ENCODE data around the gene MARCHF10.

MARCHF10 gene

DNA sequence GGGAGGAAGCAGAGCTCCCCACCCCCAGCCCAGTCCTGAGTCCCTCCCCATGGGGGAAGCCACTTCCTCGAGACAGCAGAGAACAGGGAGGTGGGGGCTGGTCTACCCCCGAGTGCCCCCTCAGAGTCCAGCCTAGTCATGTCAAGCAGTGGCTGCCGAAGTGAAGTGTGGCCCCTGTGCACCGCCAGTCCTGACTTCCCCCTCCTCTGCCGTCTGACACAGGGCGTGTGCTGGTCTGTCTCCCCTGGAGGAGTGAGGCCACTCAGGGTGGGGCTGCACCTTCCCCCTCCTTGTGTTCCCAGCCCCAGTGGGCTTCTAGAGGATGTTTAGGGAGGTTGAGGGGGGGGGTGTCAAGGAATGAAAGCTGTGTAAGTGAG is 133.8 kb downstream of the MARCHF10 start:
- no peak for DNase-seq

DNA sequence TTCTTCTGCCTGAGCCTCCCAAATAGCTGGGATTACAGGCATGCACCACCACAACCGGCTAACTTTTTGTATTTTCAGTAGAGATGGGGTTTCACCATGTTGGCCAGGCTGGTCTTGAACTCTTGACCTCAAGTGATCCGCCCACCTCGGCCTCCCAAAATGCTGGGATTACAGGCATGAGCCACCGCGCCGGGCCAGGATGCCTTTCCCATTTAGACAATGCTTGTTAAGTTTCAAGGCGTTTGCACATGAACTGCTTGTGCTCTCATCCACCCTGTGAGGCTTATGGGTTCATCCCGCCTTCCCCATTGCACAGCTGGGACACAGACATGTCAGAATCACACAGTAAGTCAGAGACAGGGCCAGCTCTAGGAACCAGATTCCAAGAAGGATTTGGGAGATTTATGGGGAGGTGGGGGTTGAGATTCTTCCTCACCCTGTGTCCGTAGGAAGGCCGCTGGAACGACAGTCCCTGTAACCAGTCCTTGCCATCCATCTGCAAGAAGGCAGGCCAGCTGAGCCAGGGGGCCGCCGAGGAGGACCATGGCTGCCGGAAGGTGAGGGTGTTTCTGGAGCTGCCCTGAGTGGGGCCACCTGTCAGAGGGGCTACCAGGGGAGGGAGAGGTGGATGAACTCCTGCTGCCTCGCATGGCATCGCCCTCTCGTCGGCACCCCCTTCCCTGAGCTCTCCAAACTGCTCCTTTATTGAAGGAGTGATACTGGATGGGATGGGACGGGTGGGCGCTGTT is 134.3 kb downstream of the MARCHF10 start:
- DNase-seq: no peak

DNA sequence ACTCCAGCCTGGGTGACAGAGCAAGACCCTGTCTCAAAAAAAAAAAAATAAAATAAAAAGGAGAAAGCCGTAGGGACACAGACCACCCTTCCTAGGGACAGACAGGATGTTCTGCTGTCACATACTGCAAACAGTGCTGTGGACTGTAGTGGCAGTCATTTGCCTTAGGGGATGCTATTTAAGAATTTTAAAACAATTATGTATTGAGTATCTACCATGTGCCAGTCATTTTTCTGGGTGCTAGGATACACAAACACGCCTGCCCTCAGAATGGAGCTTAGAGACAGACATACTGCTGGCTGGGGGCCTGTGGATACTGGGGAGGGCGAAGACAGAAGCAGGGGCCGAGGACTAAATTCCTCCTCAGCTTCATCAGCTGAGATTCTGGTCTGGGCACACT is 135.2 kb downstream of the MARCHF10 start:
- no peak for DNase-seq

DNA sequence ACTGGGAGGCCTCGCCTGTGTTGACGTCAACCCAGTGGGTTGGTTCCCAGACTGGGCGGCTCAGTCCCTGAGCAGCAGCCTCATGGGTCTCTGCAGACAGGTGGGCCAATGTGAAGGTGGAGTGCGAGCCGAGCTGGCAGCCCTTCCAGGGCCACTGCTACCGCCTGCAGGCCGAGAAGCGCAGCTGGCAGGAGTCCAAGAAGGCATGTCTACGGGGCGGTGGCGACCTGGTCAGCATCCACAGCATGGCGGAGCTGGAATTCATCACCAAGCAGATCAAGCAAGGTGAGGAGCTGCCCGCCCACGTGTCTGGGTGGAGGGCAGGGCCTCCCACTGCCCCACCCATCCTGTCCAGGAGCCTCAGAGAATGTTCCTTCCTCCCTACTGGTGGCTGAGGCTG is 136.6 kb downstream of the MARCHF10 start:
- peak; percentile 79 for DNase-seq

DNA sequence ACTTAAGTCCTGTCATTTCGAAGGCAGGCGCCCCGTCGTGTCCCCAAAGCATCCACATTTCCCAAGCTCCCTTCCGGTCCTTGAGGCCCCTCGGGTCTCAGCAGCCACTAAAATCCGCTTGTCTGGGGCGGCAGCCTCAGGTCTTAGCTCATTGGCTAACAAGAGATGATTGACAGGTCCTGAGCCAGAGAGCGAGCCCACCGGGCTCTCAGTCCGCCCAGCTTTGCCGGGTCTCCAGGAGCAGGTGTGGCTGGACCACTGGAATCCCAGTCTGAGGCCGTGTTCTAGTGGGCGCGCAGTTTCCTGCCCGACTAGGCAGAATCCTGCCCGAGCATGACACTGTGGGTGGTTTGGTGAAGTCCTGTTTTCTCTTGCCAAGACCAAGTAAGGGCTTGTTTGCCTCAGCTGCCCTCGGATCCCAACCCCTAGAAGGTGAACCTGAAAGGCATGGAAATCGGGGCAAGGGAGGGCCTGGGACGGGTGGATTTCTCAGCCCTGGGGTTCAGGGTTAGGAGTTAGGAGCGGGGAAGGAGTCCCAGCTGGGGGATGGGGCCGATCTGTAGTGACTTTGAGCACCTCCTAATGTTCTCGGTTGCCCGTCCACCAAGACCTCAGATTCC is 137.8 kb downstream of the MARCHF10 start:
- peak; percentile 73 for DNase-seq

DNA sequence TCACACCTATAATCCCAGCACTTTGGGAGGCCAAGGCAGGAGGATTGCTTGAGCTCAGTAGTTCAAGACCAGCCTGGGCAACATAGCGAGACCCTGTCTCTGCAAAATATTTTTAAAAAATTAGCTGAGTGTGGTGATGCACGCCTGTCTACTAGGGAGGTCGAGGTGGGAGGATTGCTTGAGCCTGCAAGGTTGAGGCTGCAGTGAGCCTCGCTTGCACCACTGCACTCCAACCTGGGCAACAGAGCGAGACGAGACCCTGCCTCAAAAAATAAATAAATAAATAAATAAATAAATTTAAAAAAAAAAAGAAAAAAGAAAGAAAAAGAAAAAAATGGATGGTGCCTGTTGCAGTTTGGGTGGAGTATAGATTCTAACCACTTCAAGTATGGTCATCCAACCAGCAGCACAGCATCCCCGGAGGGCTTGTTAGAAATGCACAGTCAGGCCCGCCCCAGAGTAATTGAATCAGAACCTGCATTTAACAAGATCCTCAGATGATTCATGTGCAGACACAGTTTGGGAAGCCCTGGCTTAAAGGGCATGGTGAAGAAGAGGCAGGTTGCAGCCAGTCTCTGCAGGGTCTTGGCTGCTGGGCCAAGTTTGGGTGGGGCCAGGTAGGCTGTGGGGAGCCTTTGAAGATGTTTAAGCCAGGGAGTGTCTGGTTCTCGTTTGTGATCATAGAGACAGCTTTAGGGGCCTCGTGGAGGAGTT is 139.9 kb downstream of the MARCHF10 start:
- no peak for DNase-seq

DNA sequence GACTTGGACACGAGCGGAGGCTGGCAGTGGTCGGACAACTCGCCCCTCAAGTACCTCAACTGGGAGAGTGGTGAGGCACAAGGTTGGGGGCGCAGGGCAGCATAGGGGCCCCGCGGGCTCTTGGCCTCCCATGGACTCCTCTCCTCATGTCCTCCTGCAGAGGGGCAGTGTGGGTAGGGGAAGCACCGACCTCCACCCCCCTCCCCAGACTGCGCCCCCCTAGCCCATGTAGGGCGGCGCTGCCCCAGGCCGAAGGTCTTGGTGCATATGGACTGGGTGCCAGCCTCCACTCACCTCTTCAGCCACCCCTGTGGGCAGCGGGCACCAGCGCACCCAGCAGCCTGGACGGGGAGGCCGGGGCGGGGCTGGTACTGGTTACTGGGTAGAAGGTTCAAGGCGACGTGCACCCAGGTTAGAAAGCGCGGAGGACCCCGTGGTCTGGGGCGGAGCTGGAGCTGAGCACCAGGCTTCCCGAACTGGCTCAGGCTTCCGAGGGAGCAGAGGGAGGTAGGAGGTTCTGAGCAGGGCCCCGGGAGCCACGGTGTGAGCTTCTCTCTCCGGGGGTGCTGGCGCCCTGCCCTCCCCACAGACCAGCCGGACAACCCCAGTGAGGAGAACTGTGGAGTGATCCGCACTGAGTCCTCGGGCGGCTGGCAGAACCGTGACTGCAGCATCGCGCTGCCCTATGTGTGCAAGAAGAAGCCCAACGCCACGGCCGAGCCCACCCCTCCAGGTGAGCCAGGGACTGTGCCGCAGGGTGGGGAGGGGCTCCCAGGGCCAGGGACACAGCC is 141.1 kb downstream of the MARCHF10 start:
- no peak for DNase-seq

DNA sequence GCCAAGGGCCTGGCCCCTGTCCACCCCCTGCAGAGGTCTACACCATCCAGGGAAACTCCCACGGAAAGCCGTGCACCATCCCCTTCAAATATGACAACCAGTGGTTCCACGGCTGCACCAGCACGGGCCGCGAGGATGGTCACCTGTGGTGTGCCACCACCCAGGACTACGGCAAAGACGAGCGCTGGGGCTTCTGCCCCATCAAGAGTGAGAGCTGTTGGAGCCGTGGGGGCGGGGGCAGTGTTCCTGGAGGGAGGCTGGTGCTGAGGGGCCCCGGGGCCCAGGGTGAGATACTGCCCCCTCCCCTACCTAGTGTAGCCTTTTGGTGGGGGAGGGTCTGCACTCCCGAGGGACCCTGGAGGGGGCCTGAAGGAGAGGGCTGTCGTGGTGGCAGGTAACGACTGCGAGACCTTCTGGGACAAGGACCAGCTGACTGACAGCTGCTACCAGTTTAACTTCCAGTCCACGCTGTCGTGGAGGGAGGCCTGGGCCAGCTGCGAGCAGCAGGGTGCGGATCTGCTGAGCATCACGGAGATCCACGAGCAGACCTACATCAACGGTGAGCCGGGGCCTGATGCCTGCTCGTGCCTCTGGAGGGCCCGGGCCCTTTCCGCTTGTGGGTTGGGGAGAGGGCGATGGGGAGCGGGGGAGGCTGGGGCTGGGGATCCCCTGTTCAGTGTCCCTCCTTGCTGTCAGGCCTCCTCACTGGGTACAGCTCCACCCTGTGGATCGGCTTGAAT is 141.9 kb downstream of the MARCHF10 start:
- DNase-seq: no peak

DNA sequence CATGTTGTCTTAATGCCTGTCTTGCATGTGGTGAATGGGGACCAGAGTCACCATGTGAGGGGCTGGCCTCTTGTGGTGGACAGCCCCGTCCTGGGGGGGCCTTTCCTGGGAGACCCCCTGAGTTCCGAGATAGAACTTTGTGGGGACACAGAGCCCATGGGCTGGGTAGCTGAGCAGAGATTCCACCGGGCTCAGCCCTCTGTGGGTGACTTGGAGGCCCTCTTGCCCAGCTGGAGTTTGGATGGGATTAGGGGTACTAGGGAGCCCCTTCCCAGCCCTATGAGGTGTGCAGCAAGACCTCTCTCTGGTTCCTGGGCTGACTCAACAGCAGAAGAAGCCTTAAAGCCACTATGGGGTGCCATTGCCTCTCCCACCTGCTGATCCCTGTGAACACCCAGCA is 142.5 kb downstream of the MARCHF10 start:
- no peak for DNase-seq

DNA sequence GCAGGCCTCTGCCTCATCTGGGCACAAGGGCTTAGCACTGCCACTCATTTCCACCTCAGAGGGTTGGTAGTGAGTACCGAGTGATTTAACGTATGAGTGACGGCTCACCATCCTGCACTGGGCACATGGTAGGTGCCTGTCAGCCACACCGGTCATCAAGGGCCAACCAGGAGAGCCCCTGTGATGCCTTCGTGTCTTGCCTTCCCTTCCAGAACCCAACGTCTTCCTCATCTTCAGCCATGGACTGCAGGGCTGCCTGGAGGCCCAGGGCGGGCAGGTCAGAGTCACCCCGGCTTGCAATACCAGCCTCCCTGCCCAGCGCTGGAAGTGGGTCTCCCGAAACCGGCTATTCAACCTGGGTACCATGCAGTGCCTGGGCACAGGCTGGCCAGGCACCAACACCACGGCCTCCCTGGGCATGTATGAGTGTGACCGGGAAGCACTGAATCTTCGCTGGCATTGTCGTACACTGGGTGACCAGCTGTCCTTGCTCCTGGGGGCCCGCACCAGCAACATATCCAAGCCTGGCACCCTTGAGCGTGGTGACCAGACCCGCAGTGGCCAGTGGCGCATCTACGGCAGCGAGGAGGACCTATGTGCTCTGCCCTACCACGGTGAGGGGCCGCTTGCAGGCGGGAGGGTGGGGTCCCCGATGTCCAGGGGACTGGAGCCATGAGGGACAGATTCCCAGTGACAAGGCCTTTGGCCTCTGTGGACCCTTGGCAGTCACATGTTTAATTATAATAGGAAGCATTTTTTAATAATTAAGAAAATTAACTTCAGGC is 143.6 kb downstream of the MARCHF10 start:
- no peak for DNase-seq

DNA sequence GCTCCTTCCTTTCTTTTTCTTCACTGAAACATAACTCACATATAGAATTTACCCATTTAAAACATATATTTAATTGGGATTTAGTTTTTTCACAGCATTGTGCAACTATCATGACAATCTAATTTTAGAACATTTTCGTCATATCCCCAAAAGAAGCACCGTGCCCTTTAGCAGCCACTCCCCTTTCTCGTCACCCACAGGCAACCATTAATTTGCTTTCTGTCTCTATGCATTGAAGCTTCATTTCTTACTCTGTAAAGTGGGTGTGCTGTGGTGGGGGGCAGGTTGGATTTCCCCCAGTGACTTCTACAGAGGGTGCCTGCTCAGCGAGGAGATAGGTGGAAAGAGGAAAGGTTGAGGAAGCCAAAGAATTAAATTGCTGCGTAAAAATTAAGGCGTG is 144.8 kb downstream of the MARCHF10 start:
- no peak for DNase-seq

DNA sequence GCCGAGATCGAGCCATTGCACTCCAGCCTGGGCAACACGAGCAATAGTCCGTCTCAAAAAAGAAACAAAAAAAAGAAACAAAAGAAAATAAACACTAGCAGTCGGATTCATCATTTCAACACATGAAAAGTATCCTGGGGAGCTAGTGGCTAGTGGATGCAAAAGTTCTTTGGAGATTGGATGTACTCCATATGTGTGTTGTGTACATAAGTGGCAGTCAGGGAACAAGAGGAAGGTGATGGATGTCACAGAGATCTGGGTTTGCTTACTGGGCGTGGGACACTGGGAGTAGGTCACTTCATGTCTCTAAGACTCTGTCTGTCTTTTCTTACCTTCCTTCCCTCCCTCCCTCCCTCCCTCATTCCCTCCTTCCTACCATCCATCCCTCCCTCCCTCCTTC is 145.3 kb downstream of the MARCHF10 start:
- no peak for DNase-seq

DNA sequence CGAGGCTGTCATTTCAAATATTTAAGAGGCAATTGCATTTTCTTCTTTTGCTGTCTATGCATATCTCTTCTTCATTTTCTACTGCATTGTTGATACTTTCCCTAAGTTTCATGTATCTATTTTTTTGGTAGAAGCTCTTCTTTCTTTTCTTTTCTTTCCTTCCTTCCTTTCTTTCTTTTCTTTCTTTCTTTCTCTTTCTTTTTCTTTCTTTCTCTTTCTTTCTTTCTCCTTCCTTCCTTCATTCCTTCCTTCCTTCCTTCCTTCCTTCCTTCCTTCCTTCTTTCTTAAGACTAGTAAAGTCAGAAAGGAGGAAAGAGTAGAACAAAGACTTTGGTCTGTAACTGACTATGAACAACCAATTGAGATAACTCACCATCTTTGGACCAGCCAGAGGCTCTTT is 146.8 kb downstream of the MARCHF10 start:
- DNase-seq: no peak

DNA sequence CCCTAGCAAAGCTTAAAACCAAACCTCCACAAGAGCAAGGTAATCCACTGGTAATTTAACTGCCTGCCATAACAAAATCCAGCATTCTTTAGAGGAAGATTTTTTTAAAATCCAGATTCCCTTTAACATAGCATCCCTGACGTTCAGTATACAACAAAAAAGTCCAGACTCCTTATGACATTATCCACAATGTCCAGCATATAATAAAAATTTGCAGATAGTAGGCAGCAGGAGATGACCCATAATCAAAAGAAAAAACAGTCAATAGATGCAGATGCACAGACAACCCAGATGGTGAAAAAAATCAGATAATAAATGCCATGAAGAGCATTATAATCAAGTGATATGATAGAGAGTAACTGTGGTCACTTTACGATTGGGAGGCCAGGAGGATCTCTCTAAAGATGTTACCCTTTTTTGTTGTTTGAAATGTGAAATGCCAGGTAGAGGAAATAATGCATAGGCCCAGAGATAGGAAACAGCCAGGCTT is 147.4 kb downstream of the MARCHF10 start:
- no peak for DNase-seq

DNA sequence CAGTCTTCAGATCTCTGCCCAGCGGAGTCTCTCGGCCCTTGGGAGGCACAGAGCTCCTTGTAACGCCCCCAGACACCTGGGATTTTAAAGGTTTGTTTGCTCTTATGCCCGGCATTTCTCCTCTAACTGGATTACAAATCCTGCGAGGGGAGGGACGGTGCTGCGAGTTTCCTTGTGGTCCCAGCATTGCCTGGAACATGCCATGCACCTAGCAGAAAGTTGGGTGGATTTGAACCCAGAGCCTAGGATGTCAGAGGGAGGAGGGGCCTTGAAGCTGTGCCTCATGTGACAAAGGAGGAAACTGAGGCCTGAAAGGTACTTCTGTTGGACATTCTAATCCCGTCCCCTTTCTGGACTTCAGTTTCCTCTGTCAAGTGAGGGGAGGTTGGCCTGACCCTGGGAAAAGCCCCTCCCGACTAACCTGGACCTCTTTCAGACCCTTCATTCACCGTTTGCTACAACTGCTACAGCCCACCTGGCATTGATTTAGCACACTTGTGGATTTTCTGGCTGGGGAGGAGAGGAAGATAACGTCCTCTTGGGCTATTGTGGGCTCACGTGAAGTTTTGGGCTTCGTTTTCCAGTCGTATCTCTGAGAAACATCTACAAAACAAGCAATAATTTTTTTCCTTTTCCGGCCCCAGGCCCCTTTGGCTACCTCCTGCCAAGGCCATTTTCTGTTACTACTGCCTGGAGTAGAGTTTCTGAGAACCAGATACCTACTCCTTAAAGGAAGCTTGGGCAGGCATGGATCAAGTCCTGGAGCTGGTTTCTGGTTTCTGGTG is 149.8 kb downstream of the MARCHF10 start:
- DNase-seq: no peak

DNA sequence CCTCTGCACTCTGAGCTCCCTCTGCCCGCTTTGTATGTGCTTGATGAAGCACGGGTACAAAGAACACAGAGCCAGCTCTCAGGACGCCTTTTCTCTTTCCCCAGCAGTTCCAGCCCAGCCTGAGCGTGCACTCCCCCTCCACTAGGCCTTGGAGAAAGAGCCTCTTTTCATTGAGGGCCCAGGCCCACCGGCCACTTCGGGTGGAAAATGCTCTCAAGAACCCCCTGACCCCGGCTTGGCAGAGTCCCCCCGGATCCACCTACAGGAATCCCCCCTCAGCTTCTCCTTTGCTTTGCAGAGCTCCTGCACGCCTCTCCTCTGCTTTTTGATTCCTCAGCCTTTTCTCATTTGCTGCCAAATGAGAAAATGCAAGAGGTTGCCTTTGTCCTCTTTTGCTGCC is 150.4 kb downstream of the MARCHF10 start:
- no peak for DNase-seq

DNA sequence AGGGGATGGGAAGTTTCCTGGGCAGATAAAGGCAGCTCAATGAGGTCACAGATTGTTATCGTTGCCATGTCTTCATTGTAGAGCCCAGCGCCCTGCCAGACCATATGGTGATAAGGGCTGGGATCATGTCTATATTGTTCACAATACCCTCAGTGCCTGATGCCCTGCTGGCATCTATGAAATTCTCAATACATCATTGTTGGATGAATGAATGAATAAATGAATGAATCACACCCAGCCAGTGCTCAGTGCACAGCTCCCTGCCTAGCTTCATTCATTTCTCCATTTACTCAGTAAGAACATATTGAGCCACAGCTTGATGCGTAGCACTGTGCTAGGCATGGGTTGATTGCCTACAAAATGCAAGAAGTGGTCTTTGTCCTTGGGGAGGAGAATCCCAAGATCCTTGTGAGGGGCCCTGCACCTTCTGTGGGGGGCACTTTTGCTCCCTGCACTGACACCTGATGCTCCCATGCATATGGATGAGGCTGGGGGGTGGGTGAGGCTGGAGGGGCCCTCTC is 150.9 kb downstream of the MARCHF10 start:
- no peak for DNase-seq

DNA sequence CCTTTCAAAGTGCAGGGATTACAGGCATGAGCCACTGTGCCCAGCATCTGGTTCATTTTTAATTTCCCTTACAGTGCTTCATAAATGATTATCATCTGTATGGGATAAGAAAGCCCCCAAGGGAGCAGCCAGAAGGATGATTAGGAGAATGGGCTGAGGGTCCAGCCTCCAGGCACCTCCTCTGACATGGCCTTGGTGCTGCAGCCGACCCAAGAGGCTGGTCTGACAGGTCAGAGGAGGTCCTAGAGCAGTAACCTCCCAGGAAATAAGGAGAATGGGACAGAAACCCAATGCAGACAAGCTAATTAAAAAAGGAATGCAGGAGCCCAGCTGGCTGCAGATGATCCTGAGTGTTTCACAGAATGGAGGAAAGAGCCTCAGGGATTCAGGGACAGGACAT is 151.7 kb downstream of the MARCHF10 start:
- no peak for DNase-seq

DNA sequence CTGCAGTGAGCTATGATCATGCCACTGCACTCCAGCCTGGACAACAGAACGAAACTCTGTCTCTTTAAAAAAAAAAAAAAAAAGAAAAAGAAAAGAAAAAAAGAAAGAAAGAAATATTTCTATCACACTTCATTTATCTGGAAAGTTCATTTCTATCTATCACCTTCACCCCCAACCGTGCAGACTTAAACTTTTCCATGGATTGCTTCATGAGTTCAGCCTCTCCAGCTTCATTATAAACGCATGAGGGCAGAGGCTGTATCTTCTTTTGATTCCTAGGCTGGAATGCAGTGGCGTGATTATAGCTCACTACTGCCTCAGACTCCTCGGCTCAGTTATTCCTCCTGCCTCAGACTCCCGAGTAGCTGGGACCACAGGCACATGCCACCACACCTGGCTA is 152.5 kb downstream of the MARCHF10 start:
- no peak for DNase-seq
